Epithelial cell of proximal tubule (primary cell): ENCODE data around the gene ZNF76. TPM values are rescaled to one million over a fixed set of nuclear protein-coding genes. Genes with fewer than 3 reads are reported as not detected.

Experiments used
- DNase-seq: peaks from one replicate; pipeline ENCODE4 v3.0.0-alpha.2; 2011; ENCODE audit warnings: low read depth
- H3K4me3 ChIP-seq: 2 replicates; pipeline ENCODE4 v1.5.1; 2011; ENCODE audit warnings: low read depth, mild to moderate bottlenecking, low read length
- total RNA-seq: library from RNA; depleted of rRNA; stranded (reverse); fragments of >200 nt; gene quantifications from 2 replicates; pipeline ENCODE4 v1.2.3, GENCODE V29; 2015
- TF ChIP-seq, protein P1 (sequence below): conservative IDR thresholded peaks from 2 replicates; pipeline ENCODE4 v1.5.1; 2012; ENCODE audit warnings: low read depth, mild to moderate bottlenecking, low read length

ZNF76 gene
- total RNA-seq, 1 donor from 2014 or later, result 11.5 TPM

DNA sequence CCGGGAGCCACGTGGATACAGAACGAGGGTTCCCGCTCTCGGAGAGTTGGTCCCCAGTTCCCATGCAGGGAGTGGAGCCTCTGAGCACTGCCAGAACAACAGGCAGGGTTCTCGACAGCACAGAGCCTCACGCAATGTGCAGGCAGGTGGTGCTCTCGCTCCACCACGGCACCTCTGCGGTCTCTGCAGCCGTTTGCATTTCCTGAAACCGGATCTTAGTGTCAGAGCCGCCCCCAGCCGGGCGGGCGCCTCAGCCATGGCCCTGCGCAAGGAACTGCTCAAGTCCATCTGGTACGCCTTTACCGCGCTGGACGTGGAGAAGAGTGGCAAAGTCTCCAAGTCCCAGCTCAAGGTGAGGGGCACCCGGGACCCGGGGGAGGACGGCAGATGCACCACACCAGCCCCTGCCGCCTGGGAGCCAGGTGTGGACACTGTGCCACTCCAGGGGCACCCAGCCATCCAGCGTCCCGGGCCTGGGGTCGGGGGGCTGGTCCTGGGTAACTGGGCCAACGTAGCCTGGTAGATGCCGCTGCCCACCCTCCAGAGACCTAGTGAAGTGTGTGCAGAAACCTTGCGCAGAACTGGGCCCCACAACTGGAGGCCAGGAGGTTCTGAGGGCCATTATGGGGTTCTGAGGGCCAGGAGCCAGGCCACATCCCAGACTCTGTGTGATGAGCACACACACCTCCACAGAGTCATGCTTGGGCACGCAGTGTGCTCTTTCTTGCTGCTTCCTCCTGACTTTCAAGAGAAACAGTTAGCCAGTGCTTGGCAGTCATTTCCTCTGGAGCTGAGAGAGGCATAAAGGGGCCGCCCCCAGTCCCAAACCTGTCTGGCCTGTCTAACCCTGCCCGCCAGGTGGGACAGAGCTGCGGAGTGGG lies 38.3 kb downstream of the ZNF76 start, which contains the start of gene DEF6:
DEF6 (plus strand) TSS at position 218 of the 881 bp plus-strand sequence; CDS start at position 257, 39 bp downstream.
- DNase-seq, result no peak
- TF ChIP-seq, protein P1, sequence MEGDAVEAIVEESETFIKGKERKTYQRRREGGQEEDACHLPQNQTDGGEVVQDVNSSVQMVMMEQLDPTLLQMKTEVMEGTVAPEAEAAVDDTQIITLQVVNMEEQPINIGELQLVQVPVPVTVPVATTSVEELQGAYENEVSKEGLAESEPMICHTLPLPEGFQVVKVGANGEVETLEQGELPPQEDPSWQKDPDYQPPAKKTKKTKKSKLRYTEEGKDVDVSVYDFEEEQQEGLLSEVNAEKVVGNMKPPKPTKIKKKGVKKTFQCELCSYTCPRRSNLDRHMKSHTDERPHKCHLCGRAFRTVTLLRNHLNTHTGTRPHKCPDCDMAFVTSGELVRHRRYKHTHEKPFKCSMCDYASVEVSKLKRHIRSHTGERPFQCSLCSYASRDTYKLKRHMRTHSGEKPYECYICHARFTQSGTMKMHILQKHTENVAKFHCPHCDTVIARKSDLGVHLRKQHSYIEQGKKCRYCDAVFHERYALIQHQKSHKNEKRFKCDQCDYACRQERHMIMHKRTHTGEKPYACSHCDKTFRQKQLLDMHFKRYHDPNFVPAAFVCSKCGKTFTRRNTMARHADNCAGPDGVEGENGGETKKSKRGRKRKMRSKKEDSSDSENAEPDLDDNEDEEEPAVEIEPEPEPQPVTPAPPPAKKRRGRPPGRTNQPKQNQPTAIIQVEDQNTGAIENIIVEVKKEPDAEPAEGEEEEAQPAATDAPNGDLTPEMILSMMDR, result peak; percentile 48

DNA sequence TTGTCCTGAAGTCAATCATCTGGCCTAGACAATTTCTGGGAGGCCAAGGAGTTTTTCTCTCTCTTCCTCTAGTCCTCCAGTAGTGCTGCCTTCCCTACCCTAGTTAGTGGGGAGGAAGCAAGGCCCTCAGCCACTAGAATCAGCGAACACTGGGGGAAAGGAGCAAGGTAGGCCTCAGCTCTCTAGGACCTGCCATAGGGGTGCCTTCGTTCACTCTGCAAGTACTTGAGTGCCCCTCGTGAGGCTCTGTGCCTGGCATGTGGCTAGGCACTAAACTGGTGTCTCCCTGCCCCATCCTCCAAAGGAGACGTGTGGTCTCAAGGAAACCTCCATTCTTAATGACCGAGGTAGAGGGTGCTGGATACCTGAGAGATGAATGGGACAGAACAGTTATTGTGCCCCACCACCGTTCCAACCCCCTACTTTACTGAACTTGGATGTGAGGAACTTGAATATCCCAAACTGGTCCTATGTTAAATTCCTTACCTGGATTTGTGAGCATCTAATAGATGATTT lies 39.1 kb downstream of the ZNF76 start:
- TF ChIP-seq, protein P1, result no peak
- no peak for DNase-seq
- H3K4me3 ChIP-seq, result no peak overlapping the region

More for the DNA sequence above, 38.3 kb downstream of the ZNF76 start, which contains the start of gene DEF6:
- peak within 1 kb of the TSS; percentile 16 for H3K4me3 ChIP-seq

DNA sequence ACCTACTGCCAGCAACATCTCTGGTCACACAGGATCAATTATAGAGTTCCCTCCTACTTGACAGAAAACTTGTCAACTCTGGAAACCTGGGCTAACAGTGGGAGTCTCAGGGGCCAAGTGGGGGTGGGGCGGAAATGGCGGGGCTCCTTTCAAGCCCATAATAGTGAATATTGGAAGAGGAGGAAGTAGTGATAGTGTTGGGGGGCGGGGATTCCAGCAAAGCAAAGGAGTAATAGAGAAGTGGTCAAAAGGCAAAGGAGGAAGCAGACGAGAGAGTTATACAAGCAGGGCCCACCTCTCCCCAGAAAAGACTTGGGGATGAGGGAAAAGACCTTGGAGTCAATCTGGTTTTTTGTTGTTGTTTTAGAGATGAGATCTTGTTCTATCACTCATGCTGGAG lies 40.1 kb downstream of the ZNF76 start:
- DNase-seq, result no peak
- H3K4me3 ChIP-seq, result no peak overlapping the region
- TF ChIP-seq, protein P1, result no peak

DNA sequence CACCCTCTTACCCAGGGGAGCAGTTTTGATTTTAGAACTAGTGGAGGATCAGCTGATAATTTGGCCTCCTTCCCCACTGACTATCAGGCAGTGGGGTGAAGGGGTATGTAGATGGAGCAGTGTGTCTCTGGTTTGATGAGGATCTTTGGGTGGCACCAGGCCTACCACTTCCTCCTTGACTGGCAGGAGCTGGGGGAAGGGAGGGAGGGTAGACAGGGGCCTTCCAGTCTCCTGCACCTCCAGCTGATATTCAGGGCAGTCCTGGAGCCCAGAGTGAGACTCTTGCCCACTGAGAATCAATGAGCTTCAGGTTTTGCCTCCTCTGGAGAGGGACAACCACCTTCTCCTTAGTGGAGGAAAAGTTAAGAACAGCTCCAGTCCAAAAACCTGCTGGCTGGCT lies 41.3 kb downstream of the ZNF76 start:
- H3K4me3 ChIP-seq, result no peak overlapping the region
- TF ChIP-seq, protein P1, result no peak
- DNase-seq, result no peak

DNA sequence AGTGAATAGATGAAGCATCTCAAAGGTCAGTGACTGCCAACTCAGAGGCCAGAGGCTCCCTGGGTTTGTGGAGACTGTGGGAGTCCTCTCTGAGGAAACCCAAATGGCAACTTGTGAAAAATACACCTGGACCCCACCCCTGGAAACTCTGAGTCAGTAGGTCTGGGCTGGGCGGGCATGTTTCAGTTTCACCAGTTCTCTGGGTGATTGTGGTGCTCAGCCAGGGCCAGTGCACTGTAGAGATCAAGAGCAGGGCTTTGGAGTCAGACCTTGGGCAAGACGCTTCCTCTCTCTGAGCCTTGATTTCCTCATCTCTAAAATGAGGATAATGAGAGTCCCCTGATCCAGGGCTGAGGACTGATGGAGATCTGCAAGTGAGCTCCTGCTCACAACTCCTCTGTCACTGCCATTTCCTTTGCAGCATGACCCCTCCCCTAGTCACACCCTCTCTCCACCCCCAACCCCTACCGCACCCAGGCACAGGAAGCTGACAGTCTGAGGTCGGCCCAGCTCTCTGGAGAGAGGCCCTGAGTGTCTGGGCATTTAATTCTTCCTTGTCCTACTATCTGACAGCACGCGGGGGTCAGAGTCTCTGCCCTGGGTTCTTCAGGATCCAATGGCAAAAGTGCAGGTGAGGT lies 43.2 kb downstream of the ZNF76 start:
- no peak overlapping the region for H3K4me3 ChIP-seq
- no peak for DNase-seq
- TF ChIP-seq, protein P1, result no peak

DNA sequence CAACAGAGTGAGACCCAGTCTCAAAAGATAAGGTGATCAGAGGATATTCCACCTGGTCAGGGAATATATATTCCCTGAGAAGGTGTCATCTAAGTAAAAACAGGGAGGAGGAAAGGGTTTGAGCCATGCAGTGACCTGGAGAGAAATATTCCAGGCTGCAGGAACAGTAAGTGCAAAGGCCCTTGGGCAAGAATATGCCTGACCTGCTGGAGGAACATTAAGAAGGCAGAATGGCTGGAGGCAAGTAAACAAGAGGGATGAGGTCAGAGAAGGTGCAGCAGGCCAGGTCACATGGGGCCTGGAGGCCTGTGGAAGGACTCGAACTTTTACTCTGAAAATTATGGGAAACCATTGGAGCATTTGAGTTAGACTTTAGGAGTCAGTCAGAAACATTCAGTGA lies 44.8 kb downstream of the ZNF76 start:
- TF ChIP-seq, protein P1, result no peak
- DNase-seq, result no peak
- no peak overlapping the region for H3K4me3 ChIP-seq
